ENCODE measurements around the gene ACACA.

- TF ChIP-seq CTCF (IDR thresholded peaks at IDR 0.05; ENCODE audit: low read length) (no peak), EZH2 (optimal IDR thresholded peaks at IDR 0.05; ENCODE audit: low read depth, low read length) (no peak), EZH2phosphoT487 (IDR thresholded peaks at IDR 0.05; ENCODE audit: low read length) (no peak)
Observed at GRCh38 chr17:37392024-37392590, 14.5 kb downstream of the ACACA start.

Data from MM.1S (cell line).